GM12864 (cell line): Measurements from ENCODE around the gene SKAP1.
"Not testable (repeated sequence)": the region's sequence is repeated elsewhere in the genome, so short reads cannot be mapped to it uniquely, and the experiment has no call there.

Experiments
- DNase-seq: peaks from one replicate; pipeline ENCODE4 v3.0.0-alpha.2; 2011; ENCODE audit warnings: low read depth
- H3K4me3 ChIP-seq: 2 replicates; pipeline ENCODE4 v1.5.1; 2011; ENCODE audit warnings: mild to moderate bottlenecking, low read depth, low read length, control low read depth
- TF ChIP-seq, protein P1 (sequence below): IDR thresholded peaks from 2 replicates; pipeline ENCODE4 v1.5.1; 2011; ENCODE audit warnings: low read depth, mild to moderate bottlenecking, moderate library complexity, low read length, control low read depth, inconsistent platforms; ENCODE audit errors: missing control alignments

Gene SKAP1

DNA sequence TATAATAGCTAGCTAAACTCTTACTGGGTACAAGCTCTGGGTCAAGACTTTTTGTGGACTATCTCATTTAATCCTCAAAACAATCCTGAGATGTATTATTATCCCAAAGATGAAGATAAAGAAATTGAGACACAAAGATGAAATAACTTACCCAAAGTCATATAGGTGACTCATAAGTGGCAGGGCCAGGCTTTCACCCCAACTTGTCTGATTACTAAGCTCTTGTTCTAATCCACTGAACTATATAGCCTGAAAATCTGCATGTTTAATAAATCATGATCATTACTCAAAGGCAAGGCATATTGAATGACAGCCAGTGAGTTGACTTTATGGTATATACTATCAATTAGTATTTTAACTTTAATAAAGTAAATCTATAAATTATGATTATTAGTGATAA lies 77.4 kb downstream of the SKAP1 start:
- TF ChIP-seq, protein P1, sequence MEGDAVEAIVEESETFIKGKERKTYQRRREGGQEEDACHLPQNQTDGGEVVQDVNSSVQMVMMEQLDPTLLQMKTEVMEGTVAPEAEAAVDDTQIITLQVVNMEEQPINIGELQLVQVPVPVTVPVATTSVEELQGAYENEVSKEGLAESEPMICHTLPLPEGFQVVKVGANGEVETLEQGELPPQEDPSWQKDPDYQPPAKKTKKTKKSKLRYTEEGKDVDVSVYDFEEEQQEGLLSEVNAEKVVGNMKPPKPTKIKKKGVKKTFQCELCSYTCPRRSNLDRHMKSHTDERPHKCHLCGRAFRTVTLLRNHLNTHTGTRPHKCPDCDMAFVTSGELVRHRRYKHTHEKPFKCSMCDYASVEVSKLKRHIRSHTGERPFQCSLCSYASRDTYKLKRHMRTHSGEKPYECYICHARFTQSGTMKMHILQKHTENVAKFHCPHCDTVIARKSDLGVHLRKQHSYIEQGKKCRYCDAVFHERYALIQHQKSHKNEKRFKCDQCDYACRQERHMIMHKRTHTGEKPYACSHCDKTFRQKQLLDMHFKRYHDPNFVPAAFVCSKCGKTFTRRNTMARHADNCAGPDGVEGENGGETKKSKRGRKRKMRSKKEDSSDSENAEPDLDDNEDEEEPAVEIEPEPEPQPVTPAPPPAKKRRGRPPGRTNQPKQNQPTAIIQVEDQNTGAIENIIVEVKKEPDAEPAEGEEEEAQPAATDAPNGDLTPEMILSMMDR, result no peak
- DNase-seq, result no peak
- H3K4me3 ChIP-seq, result no peak overlapping the region

DNA sequence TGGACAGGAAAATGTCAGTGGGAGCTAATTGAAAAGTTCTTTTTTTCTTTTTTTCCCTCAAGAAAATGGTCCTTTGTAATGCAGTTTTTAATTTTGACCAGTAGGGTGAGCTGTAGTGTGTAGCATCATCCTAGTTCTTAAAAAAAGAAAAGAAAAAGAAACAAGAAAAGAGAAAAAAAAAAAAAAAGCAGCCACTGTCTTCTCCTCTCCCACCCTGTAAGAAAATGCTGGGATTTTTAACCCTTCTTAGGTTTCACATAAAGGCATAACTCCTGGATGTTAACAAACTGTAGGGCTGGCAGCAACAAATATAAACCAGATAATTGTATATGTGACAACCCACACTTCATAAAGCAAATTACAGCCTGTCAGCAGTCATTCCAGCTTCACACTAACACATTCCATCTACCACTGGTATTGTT lies 78.1 kb downstream of the SKAP1 start:
- H3K4me3 ChIP-seq, result no peak overlapping the region
- TF ChIP-seq, protein P1, result peak; percentile 42
- peak; percentile 1 for DNase-seq

DNA sequence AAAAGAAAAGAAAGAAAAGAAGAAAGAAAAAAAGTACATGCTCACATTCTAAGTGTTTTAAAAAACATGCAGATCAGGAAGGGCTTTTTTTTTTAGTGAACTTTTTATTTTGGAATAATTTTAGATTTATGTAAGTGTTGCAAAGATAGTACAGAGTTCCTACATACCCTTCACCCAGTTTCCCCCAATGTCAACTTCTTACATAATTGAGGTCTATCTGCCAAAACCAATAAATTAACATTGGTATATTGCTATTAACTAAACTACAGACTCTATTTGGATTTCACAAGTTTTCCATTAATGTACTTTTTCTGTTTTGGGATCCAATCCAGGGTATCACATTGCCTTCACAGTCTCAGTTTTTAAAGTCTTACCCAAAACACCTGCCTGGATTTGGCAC lies 81.7 kb downstream of the SKAP1 start:
- no peak for DNase-seq
- no peak overlapping the region for H3K4me3 ChIP-seq
- TF ChIP-seq, protein P1, result no peak

DNA sequence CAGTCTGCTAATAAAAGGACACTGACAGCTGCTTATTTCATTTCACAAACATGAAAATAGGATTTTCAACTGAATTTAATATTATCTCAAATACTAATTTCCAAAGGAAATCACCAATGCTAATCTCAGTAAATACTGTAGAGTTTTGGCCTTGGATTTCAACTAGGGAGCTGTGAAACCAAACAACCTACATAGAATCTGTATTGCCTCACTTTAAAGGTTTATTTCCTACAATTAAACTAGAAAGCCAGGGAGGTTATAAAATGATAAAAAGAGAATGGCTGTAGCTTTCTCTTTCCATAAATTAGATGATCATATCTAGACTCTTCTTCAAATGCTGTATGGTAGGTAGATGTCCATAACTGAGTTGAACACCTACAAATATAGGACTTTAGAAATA lies 82.8 kb downstream of the SKAP1 start:
- TF ChIP-seq, protein P1, result no peak
- no peak for DNase-seq
- H3K4me3 ChIP-seq, result no peak overlapping the region

DNA sequence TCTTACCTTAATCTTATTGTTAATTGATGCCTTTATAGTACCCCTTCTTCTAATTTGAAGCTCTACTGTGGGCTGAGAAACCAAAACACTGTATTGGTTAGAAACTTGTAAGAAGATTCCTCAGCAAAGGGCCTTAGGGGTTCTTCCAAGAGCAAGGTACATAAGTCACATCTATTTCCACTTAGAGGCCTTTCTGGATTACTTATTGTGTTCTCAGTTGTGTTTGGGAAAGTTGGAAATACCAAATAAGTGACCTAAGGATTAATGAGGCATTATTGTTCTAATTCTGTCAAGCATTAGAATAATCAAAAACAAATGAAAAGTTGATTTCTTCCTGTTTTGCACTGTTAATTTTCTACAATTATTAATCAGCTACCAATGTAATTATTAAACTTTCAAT lies 85.8 kb downstream of the SKAP1 start:
- no peak for DNase-seq
- TF ChIP-seq, protein P1, result no peak
- H3K4me3 ChIP-seq, result no peak overlapping the region

DNA sequence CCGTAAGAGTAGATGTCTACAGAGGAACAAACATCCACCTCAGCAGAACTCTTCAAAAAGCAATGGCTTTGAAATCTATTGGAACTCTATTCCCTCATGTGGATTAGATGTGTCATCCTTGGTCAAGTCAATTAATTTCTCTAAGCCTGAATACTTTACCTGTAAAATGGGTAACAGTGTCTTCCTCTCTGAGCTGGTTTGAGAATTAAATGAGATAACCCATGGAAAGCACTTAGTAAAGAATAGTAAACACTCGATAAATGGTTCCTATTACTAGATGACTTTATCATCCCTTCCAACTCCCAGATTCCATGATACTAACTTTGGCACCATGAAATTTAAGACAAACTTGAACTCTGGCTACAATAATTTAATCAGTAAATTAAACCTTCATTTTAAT lies 89.1 kb downstream of the SKAP1 start:
- DNase-seq, result no peak
- H3K4me3 ChIP-seq, result no peak overlapping the region
- TF ChIP-seq, protein P1, result no peak

DNA sequence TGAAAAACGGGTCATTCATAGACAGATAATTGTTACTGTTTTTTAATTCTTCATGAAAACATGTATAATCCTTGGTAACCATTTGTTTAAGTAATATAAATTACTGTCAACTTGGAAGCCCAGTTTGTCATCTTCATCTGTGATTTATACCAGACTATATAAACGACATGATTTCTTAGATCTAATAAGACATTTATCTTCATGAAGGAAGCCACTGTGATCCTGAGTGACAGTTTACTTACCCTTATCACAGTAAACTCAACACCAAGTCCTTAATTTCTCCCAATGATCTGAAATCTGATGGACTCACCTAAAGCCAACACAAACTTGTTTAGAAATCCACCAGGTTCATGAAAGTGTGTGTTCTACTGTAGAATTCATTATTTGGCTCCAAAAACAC lies 91.3 kb downstream of the SKAP1 start:
- no peak overlapping the region for H3K4me3 ChIP-seq
- TF ChIP-seq, protein P1, result no peak
- no peak for DNase-seq

DNA sequence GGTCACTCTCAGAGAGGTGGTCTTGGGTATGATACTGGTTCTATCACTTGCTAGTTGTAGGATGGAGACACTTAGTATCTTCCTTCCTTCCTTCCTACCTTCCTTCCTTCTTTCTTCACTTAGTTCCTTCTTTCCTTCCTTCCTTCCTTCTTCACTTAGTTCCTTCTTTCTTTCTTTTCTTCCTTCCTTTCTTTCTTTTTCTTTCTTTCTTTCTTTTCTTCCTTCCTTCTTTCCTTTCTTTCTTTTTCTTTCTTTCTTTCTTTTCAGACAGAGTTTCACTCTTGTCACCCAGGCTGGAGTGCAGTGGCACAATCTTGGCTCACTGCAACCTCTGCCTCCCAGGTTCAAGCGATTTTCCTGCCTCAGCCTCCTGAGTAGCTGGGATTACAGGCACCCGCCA lies 92.1 kb downstream of the SKAP1 start:
- not testable (repeated sequence) for DNase-seq, H3K4me3 ChIP-seq
